ENCODE measurements around the gene SAMD15. TPM values are rescaled to one million over a fixed set of nuclear protein-coding genes. Genes with fewer than 3 reads are reported as not detected.

Gene SAMD15
- total RNA-seq, 2 donors from 2014 or later: 0.52 TPM; not detected in 1

DNA sequence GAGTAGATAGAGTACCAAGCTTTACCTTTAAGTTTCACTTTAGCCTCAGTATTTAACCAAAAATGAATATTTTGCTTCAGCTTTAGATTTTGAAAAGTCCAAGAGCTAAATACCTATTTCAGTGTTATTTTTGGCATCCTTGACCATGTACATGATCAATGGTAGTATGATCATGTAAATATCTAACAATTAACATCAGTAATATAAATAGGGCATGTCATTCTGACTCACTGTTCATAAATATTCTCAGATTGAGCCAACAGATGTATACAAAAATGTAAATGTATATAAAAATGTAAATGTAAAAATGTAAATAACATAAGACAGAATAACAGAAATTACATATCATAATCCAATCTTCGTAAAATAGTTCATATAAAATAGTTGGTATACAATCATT is 61.4 kb downstream of the SAMD15 start:
- peaks cover 8 to 30% of the 10 kb centered on the region in 2 donors for H3K36me3 ChIP-seq (replicated peaks in 1 of 2; ENCODE audit: insufficient read depth in 1 of 2, low read depth in 2 of 2)
- H3K27me3 ChIP-seq: no peaks in the 10 kb centered on the region
- intact Hi-C loops (cut with DNase I): no loop called here
- no peaks in the 10 kb centered on the region for H3K9me3 ChIP-seq
- no peaks in the 10 kb centered on the region for H3K4me1 ChIP-seq
- TF ChIP-seq POLR2A (IDR thresholded peaks at IDR 0.05): no peak
- TF ChIP-seq, protein P1, sequence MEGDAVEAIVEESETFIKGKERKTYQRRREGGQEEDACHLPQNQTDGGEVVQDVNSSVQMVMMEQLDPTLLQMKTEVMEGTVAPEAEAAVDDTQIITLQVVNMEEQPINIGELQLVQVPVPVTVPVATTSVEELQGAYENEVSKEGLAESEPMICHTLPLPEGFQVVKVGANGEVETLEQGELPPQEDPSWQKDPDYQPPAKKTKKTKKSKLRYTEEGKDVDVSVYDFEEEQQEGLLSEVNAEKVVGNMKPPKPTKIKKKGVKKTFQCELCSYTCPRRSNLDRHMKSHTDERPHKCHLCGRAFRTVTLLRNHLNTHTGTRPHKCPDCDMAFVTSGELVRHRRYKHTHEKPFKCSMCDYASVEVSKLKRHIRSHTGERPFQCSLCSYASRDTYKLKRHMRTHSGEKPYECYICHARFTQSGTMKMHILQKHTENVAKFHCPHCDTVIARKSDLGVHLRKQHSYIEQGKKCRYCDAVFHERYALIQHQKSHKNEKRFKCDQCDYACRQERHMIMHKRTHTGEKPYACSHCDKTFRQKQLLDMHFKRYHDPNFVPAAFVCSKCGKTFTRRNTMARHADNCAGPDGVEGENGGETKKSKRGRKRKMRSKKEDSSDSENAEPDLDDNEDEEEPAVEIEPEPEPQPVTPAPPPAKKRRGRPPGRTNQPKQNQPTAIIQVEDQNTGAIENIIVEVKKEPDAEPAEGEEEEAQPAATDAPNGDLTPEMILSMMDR (IDR thresholded peaks at IDR 0.05): no peak
- DNase-seq: no peak
- no peak overlapping the region for H3K4me3 ChIP-seq
- WGBS, 2 donors: 91 to 93% methylated on average over 1 of the region's 1 CpG
- H3K27ac ChIP-seq: no peak overlapping the region
- no peak for ATAC-seq

DNA sequence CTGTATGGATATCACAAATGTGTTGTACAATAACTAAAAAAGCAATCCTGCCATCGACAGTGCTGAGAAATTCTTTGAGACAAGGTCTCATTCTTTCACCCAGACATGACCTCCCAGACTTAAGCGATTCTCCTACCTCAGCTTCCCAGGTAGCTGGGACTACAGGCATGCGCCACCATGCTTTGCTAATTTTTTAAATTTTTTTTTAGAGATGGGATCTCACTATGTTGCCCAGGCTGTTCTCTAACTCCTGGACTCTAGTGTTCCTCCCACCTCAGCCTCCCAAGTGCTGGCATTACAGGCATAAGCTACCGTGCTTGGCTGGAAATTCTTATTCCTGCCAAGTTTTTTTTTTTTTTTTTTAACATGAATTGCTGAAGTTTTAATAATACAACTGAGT is 62.7 kb downstream of the SAMD15 start:
- no peaks in the 10 kb centered on the region for H3K27me3 ChIP-seq
- H3K27ac ChIP-seq: no peak overlapping the region
- H3K4me3 ChIP-seq: no peak overlapping the region
- TF ChIP-seq, protein P1 (IDR thresholded peaks at IDR 0.05): no peak
- no peak for TF ChIP-seq POLR2A (IDR thresholded peaks at IDR 0.05)
- H3K36me3 ChIP-seq (replicated peaks in 1 of 2; ENCODE audit: insufficient read depth in 1 of 2, low read depth in 2 of 2): peaks cover 8 to 23% of the 10 kb centered on the region in 2 donors
- DNase-seq (no peak), ATAC-seq (no peak)
- no peaks in the 10 kb centered on the region for H3K9me3 ChIP-seq
- 91 to 92% methylated on average over 4 of the region's 4 CpGs for WGBS, 2 donors
- no peaks in the 10 kb centered on the region for H3K4me1 ChIP-seq
- intact Hi-C loops (cut with DNase I): no loop called here

Other genes with a start within 250 kb of the SAMD15 start
- gene ZDHHC22, start 235.6 kb upstream of the SAMD15 start, total RNA-seq: not detected
- 1 to 10 TPM in 1 of 2 donors, under 1 TPM in 1; 0.33 to 3.6 TPM for gene TMEM63C, start 195.6 kb upstream of the SAMD15 start, total RNA-seq
- under 1 TPM in 1 of 2 donors, not detected in 1; 0.33 TPM for gene NGB, start 106.2 kb upstream of the SAMD15 start, total RNA-seq
- gene POMT2, start 56.5 kb upstream of the SAMD15 start, total RNA-seq: 10 to 100 TPM; 22.6 to 45.2 TPM
- 10 to 100 TPM; 14.3 to 16.2 TPM for gene GSTZ1, start 56.3 kb upstream of the SAMD15 start, total RNA-seq
- gene TMED8, start 285 bp upstream of the SAMD15 start, total RNA-seq: 1 to 10 TPM; 6.9 to 7.5 TPM
- gene NOXRED1, start 46.1 kb downstream of the SAMD15 start, total RNA-seq: 1 to 10 TPM in 1 of 2 donors, under 1 TPM in 1; 0.52 to 5.3 TPM
- gene VIPAS39, start 80.2 kb downstream of the SAMD15 start, total RNA-seq: 10 to 100 TPM in 1 of 2 donors, 1 to 10 TPM in 1; 6.3 to 17.1 TPM
- gene AHSA1, start 80.7 kb downstream of the SAMD15 start, total RNA-seq: 10 to 100 TPM; 25.1 to 35.3 TPM
- not detected for gene ISM2, start 121.4 kb downstream of the SAMD15 start, total RNA-seq
- 10 to 100 TPM in 1 of 2 donors, 1 to 10 TPM in 1; 4.9 to 11.7 TPM for gene SPTLC2, start 239.3 kb downstream of the SAMD15 start, total RNA-seq

All from body of pancreas (tissue), 4 donors.